C4-2B (cell line): ENCODE results near the gene VPS8.

Source experiments
- H3K27ac ChIP-seq: fragments of 450-650 bp; 2 replicates; pipeline ENCODE4 v1.5.1; 2017
- ZFX ChIP-seq: fragments of 450-650 bp; IDR thresholded peaks from 2 replicates; pipeline ENCODE4 v1.6.1; 2017
- TF ChIP-seq, protein P1 (sequence below): fragments of 450-650 bp; conservative IDR thresholded peaks from 2 replicates; pipeline ENCODE4 v1.5.1; 2017; ENCODE audit warnings: mild to moderate bottlenecking

VPS8 gene

DNA sequence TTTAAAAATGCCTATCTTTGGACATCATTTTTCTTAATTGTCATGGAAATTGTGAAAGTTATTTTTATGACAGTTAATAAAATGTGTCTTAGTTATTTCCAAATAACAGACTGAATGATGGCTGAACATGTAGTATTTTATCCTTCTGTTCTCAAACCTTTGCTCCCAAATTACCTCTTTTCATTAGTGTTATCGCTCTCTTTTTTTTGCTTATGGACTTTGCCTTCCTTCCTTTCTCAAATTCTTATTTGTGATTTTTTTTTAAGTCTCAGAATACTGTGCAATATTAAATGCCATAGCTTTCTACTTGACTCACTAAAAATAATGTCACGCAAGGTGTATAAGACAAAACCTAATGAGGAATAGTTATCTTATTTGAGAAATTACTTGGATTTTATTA lies 107.7 kb downstream of the VPS8 start:
- TF ChIP-seq ZFX, result no peak
- TF ChIP-seq, protein P1, sequence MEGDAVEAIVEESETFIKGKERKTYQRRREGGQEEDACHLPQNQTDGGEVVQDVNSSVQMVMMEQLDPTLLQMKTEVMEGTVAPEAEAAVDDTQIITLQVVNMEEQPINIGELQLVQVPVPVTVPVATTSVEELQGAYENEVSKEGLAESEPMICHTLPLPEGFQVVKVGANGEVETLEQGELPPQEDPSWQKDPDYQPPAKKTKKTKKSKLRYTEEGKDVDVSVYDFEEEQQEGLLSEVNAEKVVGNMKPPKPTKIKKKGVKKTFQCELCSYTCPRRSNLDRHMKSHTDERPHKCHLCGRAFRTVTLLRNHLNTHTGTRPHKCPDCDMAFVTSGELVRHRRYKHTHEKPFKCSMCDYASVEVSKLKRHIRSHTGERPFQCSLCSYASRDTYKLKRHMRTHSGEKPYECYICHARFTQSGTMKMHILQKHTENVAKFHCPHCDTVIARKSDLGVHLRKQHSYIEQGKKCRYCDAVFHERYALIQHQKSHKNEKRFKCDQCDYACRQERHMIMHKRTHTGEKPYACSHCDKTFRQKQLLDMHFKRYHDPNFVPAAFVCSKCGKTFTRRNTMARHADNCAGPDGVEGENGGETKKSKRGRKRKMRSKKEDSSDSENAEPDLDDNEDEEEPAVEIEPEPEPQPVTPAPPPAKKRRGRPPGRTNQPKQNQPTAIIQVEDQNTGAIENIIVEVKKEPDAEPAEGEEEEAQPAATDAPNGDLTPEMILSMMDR, result no peak

DNA sequence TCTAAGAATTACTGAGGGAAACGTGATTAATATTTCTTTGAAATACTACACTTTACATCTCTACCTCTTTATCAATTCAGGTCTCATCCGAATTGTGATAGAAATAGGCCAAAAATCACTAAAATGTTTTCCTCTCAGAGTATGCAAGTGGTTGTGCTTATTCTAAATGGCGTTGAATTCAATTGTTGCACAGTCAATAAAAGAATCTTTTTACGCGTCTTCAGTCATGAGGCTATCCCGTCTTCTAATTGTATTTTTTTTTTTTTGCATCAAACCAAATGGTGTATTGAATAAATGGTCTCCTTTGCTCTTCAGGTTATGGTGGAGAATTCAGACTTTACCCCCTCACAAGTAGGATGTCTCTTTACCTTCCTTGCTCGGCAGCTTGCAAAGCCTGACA lies 112.6 kb downstream of the VPS8 start:
- H3K27ac ChIP-seq, result no peak overlapping the region
- TF ChIP-seq, protein P1, result no peak
- no peak for TF ChIP-seq ZFX

More for the DNA sequence above, 107.7 kb downstream of the VPS8 start:
- H3K27ac ChIP-seq, result no peak overlapping the region

DNA sequence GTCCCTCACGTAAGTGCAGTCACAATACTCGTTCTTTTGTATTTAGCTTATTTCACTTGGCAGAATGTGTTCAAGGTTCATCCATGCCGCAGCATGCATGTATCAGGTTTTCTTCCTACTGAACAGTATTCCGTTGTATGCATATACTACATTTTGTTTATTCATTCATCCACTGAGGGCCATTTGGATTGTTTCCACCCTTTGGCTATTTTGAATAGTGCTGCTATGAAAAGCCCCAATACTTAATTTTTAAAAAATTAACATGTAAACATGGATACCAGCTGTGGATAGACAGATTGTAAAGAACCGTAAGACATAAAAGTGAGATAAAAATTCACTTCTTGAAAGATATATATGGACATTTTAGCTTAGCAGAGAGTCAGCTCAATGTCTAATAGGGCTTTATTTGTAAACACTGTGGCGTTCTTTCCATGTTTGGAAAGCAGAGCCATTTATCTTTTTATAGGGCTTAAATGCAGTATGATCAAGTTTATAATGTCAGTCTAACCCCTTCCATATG lies 115.9 kb downstream of the VPS8 start:
- H3K27ac ChIP-seq, result no peak overlapping the region
- TF ChIP-seq ZFX, result no peak
- TF ChIP-seq, protein P1, result no peak

DNA sequence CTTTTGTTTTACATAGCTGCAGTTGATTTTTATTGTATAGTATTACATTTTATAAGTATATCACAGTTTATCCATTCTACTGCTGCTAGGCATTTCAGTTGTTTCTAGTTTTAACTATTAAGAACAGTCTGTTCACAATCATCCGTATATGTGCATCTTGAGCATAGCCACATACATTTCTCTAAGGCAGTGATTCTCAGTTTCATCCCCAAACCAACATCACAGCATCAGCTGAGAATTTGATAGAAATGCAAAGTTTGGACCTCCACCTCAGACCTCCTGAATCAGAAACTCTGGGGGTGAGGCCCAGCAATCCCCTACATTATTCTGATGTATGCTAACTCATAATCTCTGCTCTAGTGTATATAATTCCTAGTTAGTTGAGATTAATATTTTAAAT lies 120.8 kb downstream of the VPS8 start:
- no peak overlapping the region for H3K27ac ChIP-seq
- TF ChIP-seq, protein P1, result no peak
- TF ChIP-seq ZFX, result no peak

GRCh38 chr3:184937611-184938010 lies 125.6 kb downstream of the VPS8 start:
- no peak overlapping the region for H3K27ac ChIP-seq
- no peak for TF ChIP-seq ZFX
- TF ChIP-seq, protein P1, result no peak

DNA sequence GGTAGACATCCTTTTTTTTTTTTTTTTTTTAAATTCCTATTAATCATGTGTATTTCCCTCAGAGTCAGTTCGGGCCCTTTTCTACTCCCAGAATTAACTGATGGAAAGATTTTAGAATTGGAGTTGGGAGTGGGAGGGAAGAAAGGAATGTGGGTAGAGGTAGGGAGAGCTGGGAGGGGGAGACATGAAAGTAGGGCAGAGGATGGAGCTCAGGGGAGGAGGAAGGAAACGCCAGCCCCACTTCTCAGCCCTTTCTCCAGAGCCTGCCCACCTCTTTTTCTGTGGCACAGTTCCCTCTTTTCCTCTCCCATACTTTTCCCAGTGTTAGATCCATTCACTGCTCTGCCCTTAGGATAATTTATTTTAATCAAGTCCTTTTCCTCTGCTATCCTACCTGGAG lies 129.4 kb downstream of the VPS8 start:
- TF ChIP-seq ZFX, result no peak
- TF ChIP-seq, protein P1, result no peak

DNA sequence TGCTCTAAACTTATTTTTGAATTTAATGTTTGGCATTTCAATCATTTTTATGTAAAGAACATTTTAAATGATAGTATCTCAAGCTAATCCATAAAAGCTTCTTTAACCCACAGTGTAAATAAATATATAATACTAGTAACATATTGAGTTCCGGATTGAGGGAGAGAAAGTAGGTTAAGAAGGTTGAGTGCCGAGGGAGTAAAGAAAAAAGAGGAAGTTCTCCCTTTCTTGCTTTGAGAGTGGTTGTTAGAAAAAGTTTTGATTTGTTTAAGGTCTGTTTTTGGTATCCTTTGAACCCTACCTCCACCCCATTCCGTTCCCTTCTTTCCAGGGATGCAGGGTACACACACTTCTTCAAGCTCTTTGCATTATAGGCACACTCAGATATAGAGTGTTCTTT lies 130.8 kb downstream of the VPS8 start:
- TF ChIP-seq, protein P1, result no peak
- no peak for TF ChIP-seq ZFX
- no peak overlapping the region for H3K27ac ChIP-seq

More for the DNA sequence above, 129.4 kb downstream of the VPS8 start:
- H3K27ac ChIP-seq, result no peak overlapping the region
